RWPE1 (cell line): ENCODE data around the gene KDM2B.

ENCODE experiments used
- CTCF ChIA-PET: fragments of 350-600 bp; sonication (Branson Sonifier 250); formaldehyde crosslinking; extraction: SDS; loops from one replicate; lab custom pipeline; 2021; lab: Yijun Ruan, JAX
- POLR2A ChIA-PET: fragments of 400-600 bp; formaldehyde crosslinking; extraction: SDS; loops from one replicate; lab custom pipeline; 2020; ENCODE audit warnings: antibody characterized with exemption; ENCODE audit not compliant: low non-redundant PET; lab: Yijun Ruan, JAX
- DNase-seq: peaks from one replicate; pipeline ENCODE4 v3.0.0; 2012; ENCODE audit warnings: low spot score
- H3K27ac ChIP-seq: fragments of 450-650 bp; 2 replicates; pipeline ENCODE4 v1.5.1; 2017
- TF ChIP-seq, protein P1 (sequence below): fragments of 450-650 bp; conservative IDR thresholded peaks from 2 replicates; pipeline ENCODE4 v1.5.1; 2017; ENCODE audit warnings: low read depth, mild to moderate bottlenecking

The KDM2B gene

DNA sequence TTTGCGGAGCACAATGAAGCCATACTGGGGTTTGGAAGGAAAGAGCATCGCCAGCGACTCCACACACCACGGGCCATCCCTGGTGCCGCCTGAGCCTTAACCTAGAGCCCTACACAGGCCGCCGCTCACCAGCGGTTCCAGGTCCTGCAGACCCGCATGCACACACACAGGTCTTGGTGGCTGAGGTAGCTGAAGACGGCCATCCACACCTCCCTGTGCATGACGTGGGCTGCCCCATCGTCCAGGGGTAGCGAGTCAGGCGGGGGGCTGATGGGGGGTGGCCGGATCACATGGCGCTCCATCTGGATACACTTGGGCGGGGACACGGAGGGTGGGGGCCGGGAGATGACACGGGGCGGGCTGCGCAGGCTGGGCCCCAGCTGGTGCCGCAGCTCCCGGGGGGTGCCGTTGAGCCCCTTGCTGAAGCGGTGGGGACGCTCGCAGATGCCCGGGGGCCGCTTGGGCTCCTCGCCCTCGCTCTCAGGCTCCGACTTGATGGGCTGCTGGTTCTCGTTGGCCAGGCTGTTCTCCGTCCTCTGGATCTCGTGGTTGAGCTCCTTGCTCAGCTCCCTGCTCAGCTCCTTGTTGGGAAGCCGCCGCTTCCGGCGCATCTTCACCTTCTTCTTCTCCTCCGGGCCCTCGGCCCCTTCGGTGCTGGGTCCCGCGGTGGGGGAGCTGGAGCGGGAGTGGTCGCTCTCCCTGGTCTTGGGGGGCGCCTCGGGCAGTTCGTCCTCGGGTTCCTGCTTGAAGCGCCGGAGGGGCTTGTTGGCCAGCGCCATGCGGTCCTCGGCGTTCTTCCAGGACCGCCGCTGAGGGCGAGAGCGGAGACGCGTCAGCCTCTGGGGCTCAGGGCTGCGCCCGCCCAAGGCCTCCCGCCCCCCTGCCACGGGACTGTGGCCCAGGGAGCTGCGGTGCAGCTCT is 138.5 kb downstream of the KDM2B start:
- no peak overlapping the region for H3K27ac ChIP-seq
- POLR2A ChIA-PET: no interaction called here
- TF ChIP-seq, protein P1, sequence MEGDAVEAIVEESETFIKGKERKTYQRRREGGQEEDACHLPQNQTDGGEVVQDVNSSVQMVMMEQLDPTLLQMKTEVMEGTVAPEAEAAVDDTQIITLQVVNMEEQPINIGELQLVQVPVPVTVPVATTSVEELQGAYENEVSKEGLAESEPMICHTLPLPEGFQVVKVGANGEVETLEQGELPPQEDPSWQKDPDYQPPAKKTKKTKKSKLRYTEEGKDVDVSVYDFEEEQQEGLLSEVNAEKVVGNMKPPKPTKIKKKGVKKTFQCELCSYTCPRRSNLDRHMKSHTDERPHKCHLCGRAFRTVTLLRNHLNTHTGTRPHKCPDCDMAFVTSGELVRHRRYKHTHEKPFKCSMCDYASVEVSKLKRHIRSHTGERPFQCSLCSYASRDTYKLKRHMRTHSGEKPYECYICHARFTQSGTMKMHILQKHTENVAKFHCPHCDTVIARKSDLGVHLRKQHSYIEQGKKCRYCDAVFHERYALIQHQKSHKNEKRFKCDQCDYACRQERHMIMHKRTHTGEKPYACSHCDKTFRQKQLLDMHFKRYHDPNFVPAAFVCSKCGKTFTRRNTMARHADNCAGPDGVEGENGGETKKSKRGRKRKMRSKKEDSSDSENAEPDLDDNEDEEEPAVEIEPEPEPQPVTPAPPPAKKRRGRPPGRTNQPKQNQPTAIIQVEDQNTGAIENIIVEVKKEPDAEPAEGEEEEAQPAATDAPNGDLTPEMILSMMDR: no peak
- no peak for DNase-seq
- CTCF ChIA-PET: interaction anchor here (0.5 to 2.3 kb wide), 13 partner anchors 10 to 224 kb away, joined by 3 to 20 read pairs (median 5); no protein-coding TSS in a partner anchor

DNA sequence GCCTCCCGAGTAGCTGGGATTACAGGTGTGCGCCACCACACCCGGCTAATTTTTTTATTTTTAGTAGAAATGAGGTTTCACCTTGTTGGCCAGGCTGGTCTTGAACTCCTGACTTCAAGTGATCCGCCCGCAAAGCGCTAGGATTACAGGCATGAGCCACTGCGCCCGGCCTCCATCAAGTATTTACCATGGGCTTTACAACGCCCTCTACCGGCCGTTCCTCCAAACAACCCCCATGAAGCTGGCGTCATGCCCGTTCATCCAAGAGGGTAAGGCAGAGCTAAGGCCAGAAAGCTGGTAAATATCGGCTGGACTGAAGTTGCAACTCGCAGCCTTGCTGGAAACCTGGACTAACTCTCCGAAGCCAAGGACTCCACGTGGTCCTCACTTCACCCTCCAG is 139.3 kb downstream of the KDM2B start:
- no peak for DNase-seq
- POLR2A ChIA-PET: no interaction called here

DNA sequence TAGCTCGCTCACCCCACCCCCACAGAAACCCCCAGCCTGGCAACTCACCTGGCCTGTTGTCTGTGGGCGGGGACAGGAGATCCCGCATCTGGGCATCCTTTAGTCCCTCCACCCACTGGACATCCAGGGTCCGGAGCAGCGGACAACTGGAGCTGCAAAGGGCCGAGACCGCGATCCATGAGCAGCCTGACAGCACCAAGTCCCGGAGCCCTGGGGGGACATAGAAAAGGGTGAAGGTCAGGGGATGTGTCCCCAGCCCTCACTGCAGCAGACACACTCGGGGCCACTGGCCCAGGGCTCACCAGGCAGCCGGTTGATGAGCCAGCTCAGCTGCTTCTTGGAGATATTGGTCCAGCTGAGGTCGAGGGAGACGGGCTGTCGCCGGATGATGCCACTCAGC is 140.1 kb downstream of the KDM2B start:
- DNase-seq: no peak
- H3K27ac ChIP-seq: no peak overlapping the region
- ChIA-PET POLR2A (no interaction called here), CTCF (no interaction called here)
- TF ChIP-seq, protein P1: no peak

More for the DNA sequence above, 139.3 kb downstream of the KDM2B start:
- TF ChIP-seq, protein P1: no peak
- no peak overlapping the region for H3K27ac ChIP-seq
- CTCF ChIA-PET: interaction anchor here (0.5 to 1.0 kb wide), 4 partner anchors 24 to 223 kb away, joined by 3 to 5 read pairs (median 4); no protein-coding TSS in a partner anchor

DNA sequence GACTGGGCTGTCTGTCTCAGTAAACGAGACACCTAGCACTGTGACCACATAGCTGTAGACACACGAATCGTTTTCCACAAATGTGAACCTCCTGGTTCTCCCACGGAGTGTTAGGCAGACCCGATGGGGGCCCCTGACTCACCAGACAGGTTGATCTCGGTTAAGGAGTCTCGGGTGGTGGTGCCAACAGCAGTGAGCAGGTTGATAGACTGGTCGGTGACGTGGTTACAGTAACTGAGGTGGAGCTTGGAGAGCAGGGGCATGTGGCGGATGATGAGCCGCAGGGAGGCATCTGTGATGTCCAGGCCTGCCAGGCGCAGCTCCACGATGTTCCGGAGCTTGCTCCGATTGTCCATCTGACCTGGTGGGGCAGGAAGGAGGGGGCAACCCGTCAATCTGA is 141.1 kb downstream of the KDM2B start:
- POLR2A ChIA-PET: no interaction called here
- H3K27ac ChIP-seq: no peak overlapping the region
- no peak for DNase-seq
- CTCF ChIA-PET: interaction anchor here (0.6 kb wide), 1 partner anchor 13 kb away, joined by 3 read pairs; no protein-coding TSS in a partner anchor
- TF ChIP-seq, protein P1: no peak

DNA sequence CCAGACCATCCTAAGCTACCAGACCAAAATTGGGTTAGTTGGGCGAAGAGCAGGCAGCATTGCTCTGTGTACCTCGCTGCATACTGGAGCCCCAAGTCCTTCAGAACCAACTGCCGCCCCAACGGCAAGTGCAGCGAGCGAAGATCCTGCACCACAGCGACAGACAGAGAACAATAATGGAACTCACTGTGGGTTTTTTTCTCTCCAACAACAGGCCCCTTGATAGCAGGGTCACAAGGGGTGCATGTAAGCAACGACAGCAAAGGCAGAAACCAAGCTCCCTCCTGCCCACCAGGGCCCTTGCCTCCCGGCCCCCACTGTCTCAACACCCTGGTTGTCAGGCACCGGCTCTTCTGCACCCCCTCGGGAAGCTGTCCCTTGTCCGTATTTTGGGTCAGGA is 141.9 kb downstream of the KDM2B start:
- no peak overlapping the region for H3K27ac ChIP-seq
- no peak for DNase-seq
- TF ChIP-seq, protein P1: no peak
- POLR2A ChIA-PET: no interaction called here
- CTCF ChIA-PET: no interaction called here

DNA sequence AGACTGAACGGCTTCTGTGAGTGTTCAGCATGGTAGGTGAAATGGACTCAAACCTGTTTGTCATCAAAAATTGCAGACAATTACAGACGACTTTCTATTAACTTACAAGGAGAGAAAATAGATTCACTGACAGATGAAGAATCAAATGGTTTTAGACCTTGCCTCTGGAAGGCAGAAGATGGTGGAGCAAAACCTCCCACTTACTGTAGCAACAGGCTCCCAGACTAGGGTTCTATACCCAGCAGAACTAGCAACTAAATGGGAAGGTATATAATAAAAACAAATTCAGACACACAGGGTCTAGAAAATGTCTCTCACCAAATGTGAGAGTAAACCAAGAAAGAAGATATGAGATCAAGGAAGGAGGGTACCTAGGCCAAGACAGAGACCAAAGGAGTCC is 144.1 kb downstream of the KDM2B start:
- TF ChIP-seq, protein P1: no peak
- no peak overlapping the region for H3K27ac ChIP-seq
- ChIA-PET CTCF (no interaction called here), POLR2A (interaction anchor here (0.5 kb wide), 1 partner anchor 96 kb away, joined by 3 read pairs; no protein-coding TSS in a partner anchor)
- DNase-seq: no peak
